Stimulated activated CD4-positive, alpha-beta T cell treated with anti-CD3 and anti-CD28 coated beads, Interleukin-1b, Interleukin-23, amount 100 ng/mL, for 4 hours (primary cell): ENCODE results near the gene SMCR8.
"Not testable (repeated sequence)": the region's sequence is repeated elsewhere in the genome, so short reads cannot be mapped to it uniquely, and the experiment has no call there.

ENCODE experiments used
- DNase-seq, 2 donors: peaks; one replicate each; pipeline ENCODE4 v3.0.0-alpha.2; 2020; ENCODE audit warnings: low read depth in 2 of 2

SMCR8 gene

DNA sequence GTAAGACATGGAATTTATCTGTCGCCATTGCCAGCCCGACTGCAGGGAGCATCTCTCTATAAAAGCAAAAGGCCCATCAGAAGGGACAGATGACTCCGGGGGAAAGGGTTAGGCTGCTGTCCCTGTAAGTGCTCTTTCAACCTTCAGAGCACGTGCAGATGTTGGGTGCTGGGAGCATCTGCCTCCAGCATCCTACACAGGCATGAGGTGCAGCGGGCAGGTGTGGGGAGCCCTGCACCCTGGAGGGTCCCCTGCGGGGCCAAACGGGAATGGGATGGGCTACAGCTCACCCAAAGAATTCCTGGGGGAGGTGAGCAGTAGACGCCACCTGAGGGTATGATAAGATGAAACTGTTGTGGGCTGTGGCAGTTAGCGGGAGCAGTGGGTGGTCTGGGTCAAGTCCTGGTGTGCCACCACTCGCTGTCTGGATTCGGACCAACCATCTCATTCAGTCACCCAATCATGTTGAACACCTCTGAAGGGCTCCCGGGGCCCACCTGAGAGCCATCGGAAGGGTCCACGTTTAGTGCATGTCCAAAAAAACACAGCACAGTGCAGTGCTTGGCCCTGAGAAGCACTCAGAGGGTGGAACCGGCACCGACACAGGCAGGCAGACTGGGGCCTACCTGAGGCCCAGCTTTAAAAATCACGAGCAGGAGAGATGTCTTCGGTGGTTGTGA, 3.8 kb downstream of the SMCR8 start:
- no peak for DNase-seq

DNA sequence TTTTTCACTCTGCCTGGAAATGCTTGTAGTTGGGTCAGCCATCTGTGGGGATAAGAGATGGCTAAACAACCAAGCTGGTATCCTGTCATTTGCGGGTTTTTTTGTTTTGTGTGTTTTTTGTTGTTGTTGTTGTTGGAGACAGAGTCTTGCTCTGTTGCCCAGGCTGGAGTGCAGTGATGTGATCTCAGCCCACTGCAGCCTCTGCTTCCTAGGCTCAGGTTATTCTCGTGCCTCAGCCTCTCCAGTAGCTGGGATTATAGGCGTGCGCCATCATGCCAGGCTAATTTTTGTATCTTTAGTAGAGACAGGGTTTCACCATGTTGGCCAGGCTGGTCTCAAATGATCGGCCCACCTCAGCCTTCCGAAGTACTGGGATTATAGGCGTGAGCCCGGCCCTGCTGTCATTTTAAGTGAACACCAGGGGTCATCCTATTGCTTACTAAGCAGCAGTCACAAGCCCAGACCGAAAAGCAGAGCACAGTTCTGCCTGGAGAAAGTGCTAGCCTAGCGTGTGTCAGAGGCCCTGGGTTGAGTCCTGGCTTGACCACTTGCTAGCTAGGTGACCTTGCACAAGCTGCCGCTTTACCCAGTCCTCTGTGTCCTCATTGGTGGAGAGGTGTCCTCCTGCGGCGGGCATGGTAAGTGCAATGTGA, 4.6 kb downstream of the SMCR8 start:
- no peak for DNase-seq

DNA sequence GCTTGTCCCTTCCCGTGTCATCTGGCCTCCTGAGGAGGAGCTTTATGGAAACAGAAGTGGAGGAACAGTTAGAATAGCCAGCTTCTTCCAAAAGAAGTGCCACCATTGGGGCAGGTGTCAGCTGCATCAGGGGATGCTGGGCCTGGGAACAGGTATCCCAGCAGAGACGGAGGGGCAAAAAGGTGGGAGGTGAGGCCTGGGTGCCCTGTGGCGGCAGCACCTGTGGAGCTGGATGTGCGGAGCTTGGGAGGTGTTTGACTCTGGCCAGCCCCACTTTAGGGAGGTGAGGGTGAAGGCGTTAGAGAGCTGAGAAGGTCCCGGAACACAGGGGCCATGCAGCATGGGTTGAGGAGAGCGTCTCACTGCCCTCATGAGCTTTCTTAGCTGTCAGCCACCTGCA, 5.2 kb downstream of the SMCR8 start:
- no peak for DNase-seq

GRCh38 chr17:18321309-18321708, 6.2 kb downstream of the SMCR8 start:
- no peak for DNase-seq

DNA sequence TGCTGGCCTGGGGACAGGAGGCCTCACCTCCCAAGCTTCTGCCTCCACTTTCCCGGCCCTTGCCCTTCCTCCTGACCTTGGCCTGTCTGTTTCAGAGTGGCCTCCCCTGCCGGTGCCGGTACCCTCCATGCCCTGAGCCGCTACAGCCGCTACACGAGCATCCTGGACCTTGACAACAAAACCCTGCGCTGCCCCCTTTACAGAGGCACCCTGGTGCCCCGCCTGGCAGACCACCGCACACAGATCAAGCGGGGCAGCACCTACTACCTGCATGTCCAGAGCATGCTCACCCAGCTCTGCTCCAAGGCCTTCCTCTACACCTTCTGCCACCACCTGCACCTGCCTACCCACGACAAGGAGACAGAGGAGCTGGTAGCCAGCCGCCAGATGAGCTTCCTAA, 7.4 kb downstream of the SMCR8 start:
- DNase-seq = no peak

DNA sequence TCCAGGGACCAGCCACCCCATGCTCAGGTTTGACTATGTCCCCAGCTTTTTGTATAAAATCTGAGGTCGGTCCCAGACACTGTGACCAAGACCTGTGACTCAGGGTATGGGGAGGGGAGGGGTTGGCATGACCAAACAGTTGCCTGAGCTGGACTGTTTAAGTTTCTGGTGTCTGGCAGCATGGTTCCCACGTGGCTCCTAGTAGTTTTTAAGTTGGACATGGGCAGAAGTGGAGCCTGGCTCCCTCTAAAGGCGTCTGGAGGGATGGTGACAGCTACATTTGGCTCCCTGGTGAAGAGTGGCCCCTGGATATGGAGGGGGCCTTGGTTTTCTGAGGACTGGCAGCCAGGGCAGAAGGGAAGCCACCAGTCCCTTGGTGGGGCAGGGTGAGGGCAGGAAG, 7.9 kb downstream of the SMCR8 start:
- DNase-seq = no peak

DNA sequence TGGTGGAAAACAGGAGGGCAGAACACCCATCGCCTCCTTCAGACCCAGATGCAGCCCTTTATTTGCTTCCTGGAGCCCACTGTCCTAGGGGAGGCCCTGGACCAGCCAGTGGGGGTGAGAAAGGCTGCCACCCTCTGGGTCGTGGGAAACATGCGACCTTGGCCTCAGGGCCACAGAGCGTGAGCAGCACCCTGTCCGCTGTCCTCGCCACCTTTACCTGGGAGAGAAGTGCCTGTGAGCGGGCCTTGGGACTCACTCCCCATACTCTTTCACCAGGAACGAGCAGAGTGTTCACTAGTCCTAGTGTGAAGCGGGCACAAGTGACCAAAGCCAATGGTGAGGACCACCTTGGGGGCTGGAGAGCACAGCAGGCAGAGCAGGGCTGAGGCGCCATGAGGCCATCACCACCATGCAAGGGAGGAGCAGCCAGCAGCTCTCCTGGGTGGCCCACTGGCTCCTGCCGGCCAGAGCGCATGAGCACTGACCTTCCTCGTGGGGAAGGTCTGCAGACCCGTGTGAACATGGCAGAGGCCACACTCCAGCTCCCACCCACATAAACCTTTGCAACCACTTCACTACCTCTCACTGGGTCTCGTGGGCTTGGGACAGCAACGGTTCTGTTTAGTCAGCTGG, 8.5 kb downstream of the SMCR8 start:
- DNase-seq = no peak

- no peak for DNase-seq
Measured at GRCh38 chr17:18324140-18325050, 9.3 kb downstream of the SMCR8 start.

GRCh38 chr17:18326039-18326438, 10.9 kb downstream of the SMCR8 start:
- no peak for DNase-seq

DNA sequence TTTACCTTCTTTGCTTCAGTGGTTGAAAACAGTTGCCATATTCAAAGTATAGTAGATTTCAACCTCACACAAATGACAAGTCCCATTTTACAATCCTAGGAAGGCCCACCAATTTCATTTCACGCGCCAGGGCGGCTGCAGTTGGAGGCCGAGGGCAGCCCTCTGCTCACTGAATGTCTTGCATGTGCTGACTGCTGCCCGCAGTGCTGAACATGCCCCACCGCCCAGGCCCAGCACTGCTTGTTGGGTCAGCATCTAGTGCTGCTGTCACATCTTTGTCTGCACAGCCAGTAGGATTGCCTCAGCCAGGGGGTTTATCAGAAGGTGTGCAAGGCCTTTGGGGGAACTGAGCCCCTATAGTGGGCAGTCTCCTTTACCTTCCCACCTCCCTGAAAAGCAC, 11.5 kb downstream of the SMCR8 start:
- DNase-seq = no peak

DNA sequence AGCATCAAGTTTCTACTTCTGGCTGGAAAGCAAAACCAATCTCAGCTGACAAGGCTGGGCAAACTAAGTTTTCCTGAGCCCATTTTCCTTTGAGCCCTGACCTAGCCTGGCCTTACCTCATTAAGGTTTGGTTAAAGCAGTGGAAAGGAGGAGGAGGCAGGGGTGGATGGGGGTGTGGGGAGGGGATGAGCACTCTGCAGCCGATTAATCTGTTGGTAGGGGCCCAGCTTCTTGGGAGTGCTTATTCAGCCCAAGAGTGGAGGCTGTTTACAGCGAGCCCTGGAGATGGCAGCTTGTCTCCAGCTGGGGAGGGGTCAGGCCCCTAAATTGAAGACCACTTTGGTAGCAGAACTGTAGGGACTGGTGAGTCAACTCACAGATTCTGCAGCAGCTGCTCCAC, 12.0 kb downstream of the SMCR8 start:
- no peak for DNase-seq

DNA sequence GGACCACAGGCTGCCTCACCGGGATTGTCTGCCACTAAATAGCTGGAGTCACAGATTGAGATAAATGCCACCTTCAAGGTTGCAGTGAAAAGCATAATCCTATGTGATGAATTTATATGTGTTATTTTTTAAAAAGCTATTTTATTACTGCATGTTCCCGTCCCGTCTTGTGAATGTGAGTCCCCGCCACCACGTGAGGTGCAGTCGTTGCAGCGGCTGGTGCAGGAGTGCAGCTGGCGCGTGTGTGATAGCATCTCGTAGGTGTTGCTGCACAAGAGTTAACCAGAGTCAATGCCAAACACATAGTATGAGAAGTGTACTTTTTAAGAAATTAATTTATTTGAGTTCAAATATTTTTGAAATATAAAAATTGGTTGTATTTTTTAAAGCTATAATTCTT, 12.5 kb downstream of the SMCR8 start:
- no peak for DNase-seq

DNA sequence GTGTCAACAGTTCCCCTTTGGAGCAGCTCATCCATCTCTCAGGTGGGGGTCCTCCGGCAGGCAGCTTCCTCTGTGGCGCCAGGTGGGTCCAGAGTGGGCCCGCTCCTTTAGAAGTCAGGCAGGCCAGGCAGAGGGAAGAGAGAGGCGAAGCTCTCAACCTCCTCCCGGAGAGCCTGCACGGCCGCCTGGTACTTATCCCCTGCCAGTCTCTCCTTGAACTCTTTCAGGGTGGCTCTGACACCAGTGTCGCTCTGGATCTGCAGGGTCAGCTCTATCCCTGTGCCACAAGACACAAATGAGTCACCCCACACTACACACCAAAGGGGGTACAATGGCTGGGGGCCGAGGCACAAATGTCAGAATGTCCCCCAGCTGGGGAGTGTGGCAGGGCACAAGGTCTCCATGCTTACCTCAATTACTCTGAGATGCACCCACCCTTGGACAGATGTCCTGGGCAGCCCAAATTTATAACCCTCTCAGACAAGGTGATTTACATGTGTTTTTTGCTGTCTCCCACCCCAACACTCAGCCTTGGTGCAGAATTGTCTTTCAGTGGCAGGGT, 13.6 kb downstream of the SMCR8 start:
- no peak for DNase-seq

DNA sequence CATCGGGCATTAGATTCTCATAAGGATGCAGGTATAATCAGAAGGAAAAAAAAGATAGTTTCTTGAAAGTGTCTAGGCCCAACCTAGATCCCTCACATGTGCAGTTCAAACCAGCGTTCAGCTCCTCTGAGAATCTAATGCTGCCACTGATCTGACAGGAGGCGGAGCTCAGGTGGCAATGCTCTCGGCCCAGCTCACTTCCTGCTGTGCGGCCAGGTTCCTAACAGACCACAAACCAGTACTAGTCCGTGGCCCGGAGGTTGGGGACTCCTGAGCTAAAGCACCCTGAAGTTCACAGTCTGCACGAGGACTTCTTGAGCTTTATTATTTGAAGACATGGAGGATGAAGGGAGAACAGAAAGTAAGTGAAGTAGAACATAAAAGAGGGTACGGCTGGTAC, 16.8 kb downstream of the SMCR8 start:
- DNase-seq = no peak

DNA sequence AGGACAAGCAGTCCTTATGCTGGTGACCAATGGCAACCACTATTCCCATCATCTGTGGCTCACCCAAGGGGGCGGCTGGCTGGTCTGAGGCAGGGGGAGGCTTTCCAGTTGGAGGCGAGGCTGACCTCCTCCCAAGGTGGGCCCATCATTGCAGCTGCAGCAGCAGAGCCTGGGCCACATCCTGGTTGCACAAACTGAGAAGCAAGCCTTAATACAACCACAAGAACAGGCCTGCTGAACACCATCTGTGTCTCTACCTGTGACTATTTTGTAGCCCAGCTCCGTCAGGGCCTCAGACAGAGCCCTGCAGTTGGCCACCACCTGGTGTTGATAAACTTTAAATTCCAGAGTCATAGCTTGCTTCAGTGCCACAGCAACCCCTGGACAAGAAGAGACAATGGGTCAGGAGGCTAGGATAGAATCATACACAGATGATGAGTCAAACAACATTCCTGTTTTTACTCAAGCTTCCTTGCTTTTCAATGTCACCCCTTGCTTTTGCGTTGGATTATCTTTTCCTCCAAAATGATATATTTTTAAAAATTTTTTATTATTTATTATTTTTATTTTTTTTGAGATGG, 17.9 kb downstream of the SMCR8 start:
- no peak for DNase-seq

GRCh38 chr17:18338158-18338557, 23.1 kb downstream of the SMCR8 start:
- DNase-seq = not testable (repeated sequence)

DNA sequence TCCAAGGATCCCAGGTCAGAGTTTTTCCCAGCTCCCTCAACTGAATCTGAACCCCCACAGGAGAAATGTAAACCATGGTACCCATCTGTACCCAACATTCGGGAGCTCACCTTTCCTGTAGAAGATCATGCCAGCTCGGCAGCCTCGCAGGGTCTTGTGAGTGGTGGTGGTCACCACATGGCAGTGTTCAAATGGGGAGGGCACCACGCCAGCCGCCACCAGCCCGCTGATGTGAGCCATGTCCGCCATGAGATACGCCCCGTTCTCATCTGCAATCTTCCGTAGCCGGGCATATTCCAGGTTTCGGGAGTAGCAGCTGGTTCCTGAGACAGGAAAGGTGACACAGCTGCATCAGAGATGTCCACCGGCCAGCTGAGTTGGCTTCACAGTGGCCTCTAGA, 24.8 kb downstream of the SMCR8 start:
- no peak for DNase-seq

DNA sequence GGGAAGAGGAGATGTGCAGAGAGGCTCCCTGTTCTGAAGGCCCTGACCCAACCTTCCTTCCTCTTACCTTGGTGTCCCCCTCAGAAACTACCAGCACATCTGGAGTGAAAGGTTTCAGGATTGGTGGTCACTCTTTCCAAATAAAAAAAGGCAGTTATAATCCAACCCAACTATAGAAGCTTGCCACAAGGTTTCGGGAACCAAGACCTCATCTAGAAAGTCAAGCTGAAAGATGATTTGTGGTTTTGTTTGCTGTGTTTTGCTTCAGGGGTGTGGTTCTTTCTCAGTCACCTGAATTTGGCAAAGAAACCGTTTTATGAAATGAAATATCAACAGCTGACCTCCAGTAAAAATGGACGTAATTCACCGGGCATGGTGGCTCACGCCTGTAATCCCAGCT, 28.9 kb downstream of the SMCR8 start:
- no peak for DNase-seq

GRCh38 chr17:18353541-18353940, 38.4 kb downstream of the SMCR8 start:
- DNase-seq = no peak

GRCh38 chr17:18356624-18357023, 41.5 kb downstream of the SMCR8 start:
- no peak for DNase-seq

GRCh38 chr17:18360518-18360917, 45.4 kb downstream of the SMCR8 start:
- no peak for DNase-seq
